HUES48 (cell line): ENCODE data around the gene NFE2L2.
"Not testable (repeated sequence)": the region's sequence is repeated elsewhere in the genome, so short reads cannot be mapped to it uniquely, and the experiment has no call there.

Experiments used
- H3K27ac ChIP-seq: one replicate; pipeline ENCODE4 v1.7.0; 2013; ENCODE audit warnings: low read depth, low read length, inconsistent platforms
- H3K27me3 ChIP-seq: 2 replicates; pipeline ENCODE4 v1.6.1; 2013; ENCODE audit warnings: mild to moderate bottlenecking, low read length; ENCODE audit not compliant: control insufficient read depth, insufficient read depth
- H3K36me3 ChIP-seq: 2 replicates; pipeline ENCODE4 v1.6.1; 2013; ENCODE audit warnings: low read length; ENCODE audit not compliant: control insufficient read depth, insufficient read depth
- H3K4me1 ChIP-seq: 2 replicates; pipeline ENCODE4 v1.6.1; 2013; ENCODE audit warnings: mild to moderate bottlenecking, low read length; ENCODE audit not compliant: control insufficient read depth, insufficient read depth
- H3K4me3 ChIP-seq: 2 replicates; pipeline ENCODE4 v1.5.1; 2013; ENCODE audit warnings: mild to moderate bottlenecking, low read depth, low read length
- H3K9ac ChIP-seq: 2 replicates; pipeline ENCODE4 v1.6.1; 2013; ENCODE audit warnings: mild to moderate bottlenecking, low read depth, low read length, moderate library complexity
- H3K9me3 ChIP-seq: 2 replicates; pipeline ENCODE4 v1.6.1; 2013; ENCODE audit warnings: low read length; ENCODE audit not compliant: control insufficient read depth, insufficient read depth

NFE2L2 gene

GRCh38 chr2:177188482-177189469, 75.8 kb downstream of the NFE2L2 start:
- Histone ChIP-seq H3K9me3 (no peaks in the 10 kb centered on the region), H3K27ac (no peak overlapping the region), H3K36me3 (no peaks in the 10 kb centered on the region), H3K9ac (no peak overlapping the region), H3K27me3 (no peaks in the 10 kb centered on the region), H3K4me3 (no peak overlapping the region), H3K4me1 (no peaks in the 10 kb centered on the region)

- no peak overlapping the region for H3K27ac ChIP-seq
- H3K27me3 ChIP-seq: no peaks in the 10 kb centered on the region
- no peaks in the 10 kb centered on the region for H3K4me1 ChIP-seq
- H3K36me3 ChIP-seq: no peaks in the 10 kb centered on the region
- H3K9me3 ChIP-seq: no peaks in the 10 kb centered on the region
- no peak overlapping the region for H3K9ac ChIP-seq
- H3K4me3 ChIP-seq: no peak overlapping the region
Observed at GRCh38 chr2:177187631-177188312, 76.8 kb downstream of the NFE2L2 start.

GRCh38 chr2:177186038-177186437, 78.5 kb downstream of the NFE2L2 start:
- H3K27me3 ChIP-seq, H3K4me1 ChIP-seq, H3K4me3 ChIP-seq, H3K27ac ChIP-seq, H3K36me3 ChIP-seq, H3K9me3 ChIP-seq, H3K9ac ChIP-seq: not testable (repeated sequence)

- Histone ChIP-seq H3K4me1 (peaks cover 2% of the 10 kb centered on the region), H3K9ac (no peak overlapping the region), H3K4me3 (no peak overlapping the region), H3K27ac (no peak overlapping the region), H3K36me3 (no peaks in the 10 kb centered on the region), H3K27me3 (no peaks in the 10 kb centered on the region), H3K9me3 (no peaks in the 10 kb centered on the region)
Observed at GRCh38 chr2:177184606-177185005, 79.9 kb downstream of the NFE2L2 start.

GRCh38 chr2:177183860-177184259, 80.7 kb downstream of the NFE2L2 start:
- H3K9me3 ChIP-seq: no peaks in the 10 kb centered on the region
- no peak overlapping the region for H3K4me3 ChIP-seq
- no peaks in the 10 kb centered on the region for H3K27me3 ChIP-seq
- H3K4me1 ChIP-seq: peaks cover 9% of the 10 kb centered on the region
- H3K27ac ChIP-seq: no peak overlapping the region
- no peak overlapping the region for H3K9ac ChIP-seq
- H3K36me3 ChIP-seq: no peaks in the 10 kb centered on the region
